Measurements from ENCODE around the gene L1CAM.

L1CAM gene

DNA sequence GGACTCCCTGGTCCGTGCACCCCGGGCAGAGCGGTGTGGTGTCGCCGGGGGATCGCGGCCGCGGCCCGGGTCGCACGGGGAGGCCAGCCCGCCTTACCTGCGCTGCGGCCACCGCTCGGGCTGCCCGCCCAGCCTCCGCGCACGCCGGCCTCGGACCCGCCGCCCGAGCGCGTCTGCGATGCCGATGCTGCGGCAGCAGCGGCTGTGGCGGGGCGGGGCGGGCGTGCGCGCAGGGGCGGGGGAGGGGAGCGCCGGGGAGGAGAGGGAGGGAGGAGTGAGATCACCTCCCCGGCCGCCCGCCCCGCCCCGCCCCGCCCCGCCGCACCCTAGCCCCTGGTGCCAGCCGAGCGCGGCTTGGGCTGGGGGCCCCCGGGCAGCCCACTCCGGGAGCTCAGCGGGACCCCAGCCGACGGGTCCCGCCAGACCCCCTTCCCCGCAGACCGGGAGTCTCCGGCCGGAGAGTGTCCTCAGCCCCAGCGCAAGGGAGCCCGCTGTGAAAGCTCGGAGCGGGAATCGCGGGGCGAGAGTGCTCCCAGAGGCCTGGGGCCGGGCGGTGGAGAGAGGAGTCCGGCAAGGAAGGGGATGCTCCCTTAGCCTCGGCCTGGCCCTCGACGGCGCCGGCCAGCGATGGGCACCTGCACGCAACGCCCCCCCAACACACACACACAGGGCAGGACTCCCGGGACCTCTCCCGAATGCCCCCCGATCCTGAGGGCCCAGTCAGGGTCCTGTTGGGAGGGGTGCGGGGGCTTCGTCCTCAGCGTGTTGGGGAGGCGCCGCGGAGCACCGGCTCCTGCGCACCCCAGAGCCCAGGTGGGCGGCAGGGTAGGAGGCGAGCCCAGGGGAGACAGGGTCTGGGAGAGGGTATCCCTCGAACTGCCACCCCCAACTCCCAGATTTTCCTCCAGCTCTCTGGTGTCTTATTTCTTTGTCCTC, at the start of gene L1CAM:
TSS of gene L1CAM (minus strand) at position 206 of the 936 bp plus-strand sequence. CDS start 10,337 bp downstream, outside the sequence.
- no peak for DNase-seq (ENCODE audit: low spot score)

DNA sequence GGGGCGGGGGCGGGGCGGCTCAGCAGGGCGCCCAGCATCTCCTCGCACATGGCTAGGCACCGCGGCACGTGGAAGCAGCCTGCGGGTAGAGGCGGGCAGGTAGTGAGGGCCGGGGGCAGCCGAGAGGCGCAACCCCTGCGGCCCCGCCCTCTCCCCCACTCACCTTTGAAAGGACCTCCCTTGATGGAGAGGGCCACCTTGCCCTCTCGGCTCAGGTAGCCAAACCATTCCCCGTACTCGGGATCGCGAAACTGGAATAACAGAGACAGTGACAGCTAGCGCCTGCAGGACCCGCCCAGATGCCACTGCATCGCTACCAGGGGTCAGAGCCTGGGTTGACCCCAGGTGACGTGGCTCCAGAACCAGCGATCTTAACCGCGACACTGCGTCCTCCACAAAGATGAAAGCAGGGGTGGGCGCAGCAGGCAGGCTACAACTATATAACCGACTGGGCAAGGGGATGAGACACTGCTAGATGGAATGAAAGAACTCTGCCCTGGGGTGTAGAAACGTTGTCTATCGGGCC, 49.4 kb upstream of the L1CAM start:
- DNase-seq (ENCODE audit: low spot score): no peak

- DNase-seq (ENCODE audit: low spot score): peak; percentile 75
These were observed 48.9 kb upstream of the L1CAM start, which contains the start of gene NAA10 for GRCh38 chrX:153934762-153935325. Gene NAA10 (minus strand): TSS chrX:153935037. CDS start chrX:153934904, 133 bp downstream.

DNA sequence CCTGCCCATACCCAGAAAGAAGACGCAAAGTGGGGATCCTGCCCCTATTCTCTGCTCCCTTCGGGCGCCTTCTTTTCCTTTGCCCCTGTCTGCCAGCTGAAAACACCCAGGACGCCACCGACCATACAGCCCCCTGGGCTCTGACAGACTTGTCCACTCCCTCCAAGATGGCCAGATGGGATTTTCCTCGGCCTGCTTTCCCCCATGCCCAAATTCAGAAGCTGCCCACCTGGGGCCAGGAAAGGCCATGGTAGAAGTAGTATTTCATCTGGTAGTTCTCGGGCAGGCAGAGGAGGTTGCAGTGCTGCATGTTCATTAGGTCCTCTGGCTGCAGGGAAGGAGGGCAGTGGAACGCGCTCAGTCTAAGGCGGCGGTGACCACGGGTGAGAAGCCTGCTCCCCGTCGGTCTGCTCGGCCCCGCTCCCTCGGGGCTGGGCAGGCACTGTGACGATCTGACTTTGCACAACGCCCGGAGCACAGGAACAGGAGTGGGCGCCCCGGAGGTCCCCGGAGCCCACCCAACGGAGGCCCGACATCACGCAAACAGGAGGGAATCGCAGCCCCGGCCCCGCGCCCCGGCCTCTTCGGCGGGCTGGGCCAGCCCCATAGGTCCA, 48.3 kb upstream of the L1CAM start:
- DNase-seq (ENCODE audit: low spot score): no peak

DNA sequence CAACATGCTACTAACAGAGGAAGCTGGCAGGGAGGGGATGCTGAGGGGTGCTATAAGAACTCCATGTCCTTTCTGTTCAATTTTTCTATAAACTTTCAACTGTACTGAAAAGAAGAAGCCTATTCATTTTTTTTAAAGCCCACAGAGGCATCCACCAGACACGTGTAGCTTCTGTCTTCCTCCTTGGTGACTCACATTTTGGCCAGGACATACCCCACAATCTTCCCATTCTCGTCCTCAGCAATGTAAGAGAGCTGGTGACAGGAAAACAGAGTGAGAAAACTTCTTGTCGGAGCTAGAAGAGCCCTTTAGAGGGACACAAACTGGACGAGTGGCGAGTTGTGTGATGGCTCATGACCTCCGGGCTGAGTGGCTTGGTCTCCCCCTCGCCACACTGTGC, 47.8 kb upstream of the L1CAM start:
- DNase-seq (ENCODE audit: low spot score): peak; percentile 57

GRCh38 chrX:153932220-153932915, 46.4 kb upstream of the L1CAM start:
- no peak for DNase-seq (ENCODE audit: low spot score)

DNA sequence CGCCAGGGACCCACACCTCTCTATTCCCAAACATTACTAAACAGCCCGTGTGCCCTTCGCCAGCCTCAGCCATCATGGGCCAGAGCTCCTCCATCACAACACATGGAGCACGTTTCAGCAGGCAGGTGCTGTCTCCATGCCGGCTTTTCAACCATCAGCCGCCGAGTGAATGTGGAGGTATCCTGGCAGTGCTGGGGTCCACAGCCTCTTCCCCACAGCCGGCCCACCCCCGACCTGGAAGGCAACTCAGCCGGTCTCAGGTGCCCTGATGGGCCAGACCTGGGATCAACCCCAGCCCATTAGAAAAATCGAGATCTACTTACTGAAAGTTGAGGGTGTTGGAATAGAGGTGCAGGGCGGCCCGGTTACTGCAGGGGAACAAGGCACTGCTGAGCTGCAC, 45.8 kb upstream of the L1CAM start:
- DNase-seq (ENCODE audit: low spot score): no peak

DNA sequence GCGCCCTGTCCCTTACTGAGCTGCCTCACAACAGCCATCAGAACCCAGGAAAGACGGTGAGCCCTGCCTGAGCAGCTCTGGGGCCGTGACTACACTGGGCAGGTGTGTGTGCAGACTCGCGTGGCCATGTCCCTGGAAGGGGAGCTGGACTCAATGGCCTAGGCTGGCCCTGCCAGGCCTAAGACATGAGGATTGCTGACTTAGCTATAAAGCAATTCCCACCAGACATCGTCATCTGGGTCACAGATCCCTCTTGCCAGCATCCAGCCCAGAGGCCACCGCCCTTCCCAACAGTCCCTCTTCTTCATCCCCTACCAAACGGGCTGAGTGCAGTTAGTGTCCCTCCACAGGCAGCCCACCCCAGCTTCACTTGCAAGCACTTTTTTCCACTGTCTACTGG, 45.2 kb upstream of the L1CAM start:
- no peak for DNase-seq (ENCODE audit: low spot score)

GRCh38 chrX:153930011-153930910, 44.3 kb upstream of the L1CAM start:
- DNase-seq (ENCODE audit: low spot score): no peak

DNA sequence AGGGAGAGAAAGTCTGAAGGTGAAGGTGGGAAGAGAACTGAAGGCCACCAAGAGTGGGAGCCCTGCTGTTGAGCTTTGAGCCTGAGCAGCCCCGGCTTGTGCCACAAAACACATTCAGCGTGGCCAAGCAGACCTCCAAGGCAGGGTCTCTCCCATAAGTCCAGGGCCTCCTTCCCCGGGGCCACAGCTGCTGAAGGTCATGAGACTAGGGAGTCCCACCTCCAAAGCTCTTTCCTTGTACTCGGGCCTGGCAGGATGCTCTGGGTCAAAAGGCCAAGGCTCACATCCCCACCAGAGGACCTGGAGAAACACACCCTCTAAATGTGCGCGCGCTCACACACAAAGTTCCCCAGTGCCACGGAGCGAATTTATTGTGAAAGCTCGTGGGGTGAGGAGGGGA, 43.6 kb upstream of the L1CAM start:
- no peak for DNase-seq (ENCODE audit: low spot score)

GRCh38 chrX:153928846-153929245, 42.9 kb upstream of the L1CAM start:
- DNase-seq (ENCODE audit: low spot score): no peak

- DNase-seq (ENCODE audit: low spot score): peak; percentile 99
These were observed 42.2 kb upstream of the L1CAM start for GRCh38 chrX:153927922-153928760.

DNA sequence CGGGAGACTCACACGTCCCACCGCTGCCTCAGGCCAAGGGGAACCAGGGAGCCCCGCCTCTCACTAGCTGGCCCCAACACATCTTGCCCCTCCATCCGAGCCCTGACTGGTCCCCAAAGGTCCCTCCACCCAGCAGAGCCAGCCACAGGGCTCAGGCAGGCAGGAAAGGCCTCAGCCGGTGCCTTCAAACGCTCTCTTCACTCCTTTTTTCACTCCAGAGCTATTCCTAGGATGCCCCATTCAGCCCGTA, 41.6 kb upstream of the L1CAM start:
- no peak for DNase-seq (ENCODE audit: low spot score)

GRCh38 chrX:153926858-153927671, 41.1 kb upstream of the L1CAM start:
- peak; percentile 31 for DNase-seq (ENCODE audit: low spot score)

GRCh38 chrX:153926552-153926857, 40.5 kb upstream of the L1CAM start:
- DNase-seq (ENCODE audit: low spot score): no peak

GRCh38 chrX:153925739-153926551, 40.0 kb upstream of the L1CAM start, which contains the start of gene ARHGAP4:
Gene ARHGAP4 (minus strand): TSS chrX:153926264. CDS start chrX:153926202, 62 bp downstream.
- no peak for DNase-seq (ENCODE audit: low spot score)

GRCh38 chrX:153925387-153925738, 39.4 kb upstream of the L1CAM start:
- no peak for DNase-seq (ENCODE audit: low spot score)

- DNase-seq (ENCODE audit: low spot score): peak; percentile 65
These were observed 38.3 kb upstream of the L1CAM start for GRCh38 chrX:153924149-153924861.
